K562 (cell line): ENCODE measurements around the gene INO80C. TPM values are rescaled to one million over a fixed set of nuclear protein-coding genes. Genes with fewer than 3 reads are reported as not detected.

ENCODE experiments used
- ATAC-seq: fragments of 200-7000 bp; cut with Tn5 transposase; 3 replicates; pipeline ENCODE4 v1.9.1; 2020; ENCODE audit warnings: moderate library complexity
- BruUV-seq: library from RNA; stranded (reverse); fragments of 400-500 nt; replicated peaks from 2 replicates; lab custom pipeline; 2021; lab: Mats Ljungman, UMichigan
- CTCF ChIA-PET: fragments of 300-600 bp; formaldehyde crosslinking; extraction: SDS; loops from one replicate; lab custom pipeline; 2021; ENCODE audit warnings: low intra/inter-chr PET ratio; lab: Yijun Ruan, JAX
- POLR2A ChIA-PET: fragments of 300-600, 350-650 bp; sonication (Branson Sonifier 250); formaldehyde crosslinking; extraction: SDS; loops from one replicate; lab custom pipeline; 2021; ENCODE audit warnings: antibody characterized with exemption, inconsistent platforms; lab: Yijun Ruan, JAX
- DNase-seq, 4 experiments: peaks; one replicate each; pipeline versions ENCODE4 v3.0.0 to v3.0.0-alpha.2; 2011 to 2018; ENCODE audit warnings: low spot score in 3 of 4, mixed read lengths in 3 of 4; ENCODE audit errors: extremely low read depth in 1 of 4
- FAIRE-seq: peaks from 2 replicates; lab custom pipeline; 2011; peaks lifted over from hg19 to GRCh38; lab: Jason Lieb, UNC
- H2AFZ ChIP-seq: 2 replicates; pipeline ENCODE4 v1.6.0; 2011; ENCODE audit warnings: low read depth, low read length, control low read depth, inconsistent platforms
- H3K27ac ChIP-seq: fragments of 200-600 bp; 3 replicates; pipeline ENCODE4 v1.8.0; 2011; ENCODE audit warnings: low read depth, mild to moderate bottlenecking, control low read depth, inconsistent platforms, low read length, moderate library complexity, mixed read lengths; ENCODE audit errors: extremely low read depth
- H3K27me3 ChIP-seq, 2 experiments: fragments of 300-600 bp in 1 of 2; 2 replicates in 1 of 2; 3 replicates in 1 of 2; pipeline versions ENCODE4 v1.6.0 to v1.8.0; 2011; ENCODE audit warnings: inconsistent platforms in 2 of 2, low read length in 2 of 2, mild to moderate bottlenecking in 1 of 2, mixed read lengths in 1 of 2, moderate library complexity in 1 of 2; ENCODE audit not compliant: control insufficient read depth in 2 of 2, insufficient read depth in 2 of 2
- H3K36me3 ChIP-seq: fragments of 300-600 bp; 3 replicates; pipeline ENCODE4 v1.8.0; 2011; ENCODE audit warnings: mild to moderate bottlenecking, low read length, inconsistent platforms; ENCODE audit not compliant: control insufficient read depth, insufficient read depth
- H3K4me1 ChIP-seq, 2 experiments: fragments of 200-600 bp in 1 of 2; replicated peaks in 1 of 2; 2 replicates in 1 of 2; 3 replicates in 1 of 2; pipeline versions ENCODE4 v1.5.1 to v1.8.0; 2011; ENCODE audit warnings: inconsistent platforms in 2 of 2, low read length in 2 of 2, mild to moderate bottlenecking in 1 of 2, mixed read lengths in 1 of 2, moderate library complexity in 1 of 2; ENCODE audit not compliant: control insufficient read depth in 2 of 2, insufficient read depth in 2 of 2
- H3K4me2 ChIP-seq: 2 replicates; pipeline ENCODE4 v1.6.1; 2011; ENCODE audit warnings: low read length, control low read depth, inconsistent platforms, mixed read lengths; ENCODE audit not compliant: insufficient read depth
- H3K4me3 ChIP-seq: fragments of 200-600 bp; sonication (generic), shearing (Covaris generic); 2 replicates; pipeline ENCODE4 v1.5.1; 2016; ENCODE audit warnings: control low read depth, inconsistent platforms
- H3K79me2 ChIP-seq: fragments of 200-600 bp; 3 replicates; pipeline ENCODE4 v1.8.0; 2011; ENCODE audit warnings: low read length, inconsistent platforms; ENCODE audit not compliant: control insufficient read depth, insufficient read depth
- H3K9ac ChIP-seq, 2 experiments: 2 replicates each; pipeline versions ENCODE4 v1.6.0 to v1.6.1; 2011; ENCODE audit warnings: low read depth in 2 of 2, low read length in 2 of 2, control low read depth in 1 of 2, inconsistent platforms in 1 of 2, mild to moderate bottlenecking in 1 of 2, mixed read lengths in 1 of 2; ENCODE audit not compliant: insufficient read depth in 1 of 2
- H3K9me1 ChIP-seq: one replicate; pipeline ENCODE4 v1.6.0; 2011; ENCODE audit warnings: inconsistent platforms, mild to moderate bottlenecking, low read length, moderate library complexity; ENCODE audit not compliant: control insufficient read depth, insufficient read depth
- H3K9me3 ChIP-seq: replicated peaks from 2 replicates; pipeline ENCODE4 v1.5.1; 2011; ENCODE audit warnings: low read depth, low read length, inconsistent platforms; ENCODE audit not compliant: control insufficient read depth, insufficient read depth
- H4K20me1 ChIP-seq: replicated peaks from 2 replicates; pipeline ENCODE4 v1.6.1; 2011; ENCODE audit warnings: low read length, inconsistent platforms, mixed read lengths; ENCODE audit not compliant: control insufficient read depth, insufficient read depth
- CEBPB ChIP-seq: fragments of 450-650 bp; IDR thresholded peaks from 2 replicates; pipeline ENCODE4 v1.6.1; 2016; ENCODE audit warnings: missing genetic modification characterization, missing compliant biosample characterization
- CEBPG ChIP-seq, 3 experiments: fragments of 200-800 bp in 1 of 3; sonication (Bioruptor generic) in 1 of 3; sonication (generic) in 1 of 3; formaldehyde crosslinking in 1 of 3; IDR thresholded peaks in 2 of 3; conservative IDR thresholded peaks in 1 of 3; 2 replicates each; pipeline versions ENCODE4 v1.6.1 to v1.8.0; 2016 to 2022; ENCODE audit warnings: missing compliant biosample characterization in 2 of 3, missing genetic modification characterization in 2 of 3, mild to moderate bottlenecking in 1 of 3, missing genetic modification reagents in 1 of 3
- HDAC2 ChIP-seq: fragments of 450-650 bp; IDR thresholded peaks from 2 replicates; pipeline ENCODE4 v1.6.1; 2016; ENCODE audit warnings: mild to moderate bottlenecking
- PBX2 ChIP-seq, 2 experiments: IDR thresholded peaks in 1 of 2; conservative IDR thresholded peaks in 1 of 2; 2 replicates each; pipeline ENCODE4 v1.6.1; 2016; ENCODE audit warnings: low read depth in 2 of 2, mild to moderate bottlenecking in 1 of 2, missing compliant biosample characterization in 1 of 2, missing genetic modification characterization in 1 of 2, moderate library complexity in 1 of 2
- WGBS: fragments of 100-300 bp; shearing (Covaris generic); methylation state at CpG from one replicate; pipeline ENCODE4 v1.1.6; 2016; ENCODE audit warnings: low coverage, mixed read lengths; ENCODE audit not compliant: insufficient coverage; ENCODE audit errors: missing lambda C conversion rate; 5-methylcytosine and 5-hydroxymethylcytosine counted together
- in situ Hi-C: fragments of 300-500 bp; cut with MboI; formaldehyde crosslinking; loops from 4 replicates; pipeline ENCODE4 v1.15.0; 2018; ENCODE audit warnings: inconsistent platforms, mixed read lengths
- intact Hi-C: fragments of 100-400 bp; cut with micrococcal nuclease; formaldehyde crosslinking; loops from 2 replicates; pipeline ENCODE4 v1.14.2; 2022
- polyA plus RNA-seq, 8 experiments: library from polyadenylated mRNA; depleted of rRNA in 4 of 8; stranded (reverse) in 5 of 8; unstranded in 3 of 8; fragments of >200 nt; fragmentation: Nextera tagmentation in 2 of 8; fragmentation: Illumina TruSeq in 1 of 8; extraction: Ambion mirVana in 2 of 8; extraction: Trizol in 1 of 8; gene quantifications; 2 replicates each; pipeline versions ENCODE4 v1.2.1 to v1.2.3, GENCODE V29; 2011 to 2014; ENCODE audit warnings: inconsistent platforms in 1 of 8, missing spikeins in 1 of 8
- total RNA-seq, 7 experiments: library from RNA; depleted of rRNA in 6 of 7; stranded (reverse); fragments of >200 nt in 6 of 7; fragmentation: Illumina TruSeq in 2 of 7; extraction: Trizol in 2 of 7; gene quantifications; 2 replicates each; pipeline versions ENCODE4 v1.2.1 to v1.2.3, GENCODE V29; 2011 to 2021; ENCODE audit warnings: low replicate concordance in 1 of 7

Gene INO80C
- total and polyA plus RNA-seq, 9 of the 15 experiments (the other 6 are each of a cell fraction or from before 2014, with no cell fraction given), result 14.3 to 53.3 (median 46.6) TPM

GRCh38 chr18:35533916-35534405, 36.2 kb upstream of the INO80C start:
- no peak overlapping the region for H3K4me2 ChIP-seq
- WGBS, result 5% methylated on average over 2 of the region's 2 CpGs
- H3K9me1 ChIP-seq, result no peaks in the 10 kb centered on the region
- no TSS peak for BruUV-seq
- ATAC-seq (no peak), DNase-seq (no peak)
- no peak overlapping the region for H3K27ac ChIP-seq
- in situ Hi-C loops, result no loop called here
- no peak overlapping the region for H3K4me3 ChIP-seq
- no peaks in the 10 kb centered on the region for H3K27me3 ChIP-seq
- H3K79me2 ChIP-seq, result no peaks in the 10 kb centered on the region
- POLR2A ChIA-PET, result no interaction called here
- no peaks in the 10 kb centered on the region for H3K4me1 ChIP-seq
- no peaks in the 10 kb centered on the region for H4K20me1 ChIP-seq
- no peaks in the 10 kb centered on the region for H3K36me3 ChIP-seq
- 0 out of 2 replicates have a peak, but pooled peaks cover 2% of the 10 kb centered on the region for H3K9me3 ChIP-seq
- H3K9ac ChIP-seq, result no peak overlapping the region
- peak; percentile 63 for TF ChIP-seq CEBPB
- TF ChIP-seq PBX2 (CRISPR knock-in tag; IDR thresholded peaks at IDR 0.05; ENCODE audit: low read depth), result no peak
- no peak for TF ChIP-seq PBX2 (tag; conservative IDR thresholded peaks at IDR 0.05; ENCODE audit: low read depth)
- no peak for TF ChIP-seq HDAC2
- TF ChIP-seq CEBPG (CRISPR knock-in tag; IDR thresholded peaks at IDR 0.05), result no peak
- peak in 1 of 2 experiments; percentile 59; a peak in 1 of 4 replicates for TF ChIP-seq CEBPG (tag; conservative IDR thresholded peaks at IDR 0.05 in 1 of 2, IDR thresholded peaks at IDR 0.05 in 1 of 2)
- TF ChIP-seq, all 486 proteins: peak for 2
- intact Hi-C loops, result no loop called here
- no peak for FAIRE-seq
- no peak overlapping the region for H2AFZ ChIP-seq
- CTCF ChIA-PET, result no interaction called here
